GM10248 (cell line): ENCODE results near the gene CAPZB.

Source experiments
- CTCF ChIA-PET: fragments of 300-600 bp; sonication (Branson Sonifier 250); formaldehyde crosslinking; extraction: SDS; loops from one replicate; lab custom pipeline; 2021; ENCODE audit warnings: antibody characterized with exemption; lab: Yijun Ruan, JAX
- POLR2A ChIA-PET: fragments of 350-650 bp; sonication (Branson Sonifier 250); formaldehyde crosslinking; extraction: SDS; loops from one replicate; lab custom pipeline; 2020; ENCODE audit warnings: antibody characterized with exemption; lab: Yijun Ruan, JAX
- DNase-seq: peaks from one replicate; pipeline ENCODE4 v3.0.0; 2012; ENCODE audit errors: extremely low spot score
- TF ChIP-seq, protein P1 (sequence below): IDR thresholded peaks from 2 replicates; pipeline ENCODE4 v1.5.1; 2012; ENCODE audit warnings: mild to moderate bottlenecking, low read depth; ENCODE audit errors: extremely low read depth, missing control alignments, control extremely low read depth

Gene CAPZB

GRCh38 chr1:19400192-19400611 is 85.1 kb downstream of the CAPZB start:
- TF ChIP-seq, protein P1, sequence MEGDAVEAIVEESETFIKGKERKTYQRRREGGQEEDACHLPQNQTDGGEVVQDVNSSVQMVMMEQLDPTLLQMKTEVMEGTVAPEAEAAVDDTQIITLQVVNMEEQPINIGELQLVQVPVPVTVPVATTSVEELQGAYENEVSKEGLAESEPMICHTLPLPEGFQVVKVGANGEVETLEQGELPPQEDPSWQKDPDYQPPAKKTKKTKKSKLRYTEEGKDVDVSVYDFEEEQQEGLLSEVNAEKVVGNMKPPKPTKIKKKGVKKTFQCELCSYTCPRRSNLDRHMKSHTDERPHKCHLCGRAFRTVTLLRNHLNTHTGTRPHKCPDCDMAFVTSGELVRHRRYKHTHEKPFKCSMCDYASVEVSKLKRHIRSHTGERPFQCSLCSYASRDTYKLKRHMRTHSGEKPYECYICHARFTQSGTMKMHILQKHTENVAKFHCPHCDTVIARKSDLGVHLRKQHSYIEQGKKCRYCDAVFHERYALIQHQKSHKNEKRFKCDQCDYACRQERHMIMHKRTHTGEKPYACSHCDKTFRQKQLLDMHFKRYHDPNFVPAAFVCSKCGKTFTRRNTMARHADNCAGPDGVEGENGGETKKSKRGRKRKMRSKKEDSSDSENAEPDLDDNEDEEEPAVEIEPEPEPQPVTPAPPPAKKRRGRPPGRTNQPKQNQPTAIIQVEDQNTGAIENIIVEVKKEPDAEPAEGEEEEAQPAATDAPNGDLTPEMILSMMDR: no peak
- DNase-seq: no peak
- ChIA-PET POLR2A (no interaction called here), CTCF (interaction anchor here (1.2 to 4.0 kb wide), 4 partner anchors 8 to 315 kb away, joined by 3 to 27 read pairs (median 4); no protein-coding TSS in a partner anchor)

DNA sequence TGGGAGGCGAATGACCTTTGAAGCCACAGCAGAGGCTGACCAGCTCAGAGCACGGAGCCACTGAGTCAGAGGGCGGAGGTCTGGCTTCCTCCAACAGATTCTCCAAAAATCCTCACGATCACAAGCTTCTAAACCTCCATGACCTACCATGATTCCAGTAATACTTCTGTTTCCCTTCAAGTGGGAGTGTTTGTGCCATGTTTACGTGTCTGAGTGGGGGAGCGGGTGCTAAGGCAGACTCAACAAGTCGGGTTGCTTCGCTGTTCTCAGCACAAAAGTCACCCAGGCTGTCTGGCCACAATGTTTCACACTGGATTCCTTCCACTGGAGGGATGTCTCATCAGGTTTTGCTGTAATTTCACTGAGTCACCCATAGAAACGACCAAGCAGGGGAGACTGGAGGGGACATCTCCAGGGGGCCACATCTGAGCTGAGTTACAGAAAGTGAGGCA is 87.0 kb downstream of the CAPZB start:
- POLR2A ChIA-PET: no interaction called here
- no peak for DNase-seq
- TF ChIP-seq, protein P1: no peak
- CTCF ChIA-PET: interaction anchor here (0.8 kb wide), 1 partner anchor 184 kb away, joined by 3 read pairs; no protein-coding TSS in a partner anchor

DNA sequence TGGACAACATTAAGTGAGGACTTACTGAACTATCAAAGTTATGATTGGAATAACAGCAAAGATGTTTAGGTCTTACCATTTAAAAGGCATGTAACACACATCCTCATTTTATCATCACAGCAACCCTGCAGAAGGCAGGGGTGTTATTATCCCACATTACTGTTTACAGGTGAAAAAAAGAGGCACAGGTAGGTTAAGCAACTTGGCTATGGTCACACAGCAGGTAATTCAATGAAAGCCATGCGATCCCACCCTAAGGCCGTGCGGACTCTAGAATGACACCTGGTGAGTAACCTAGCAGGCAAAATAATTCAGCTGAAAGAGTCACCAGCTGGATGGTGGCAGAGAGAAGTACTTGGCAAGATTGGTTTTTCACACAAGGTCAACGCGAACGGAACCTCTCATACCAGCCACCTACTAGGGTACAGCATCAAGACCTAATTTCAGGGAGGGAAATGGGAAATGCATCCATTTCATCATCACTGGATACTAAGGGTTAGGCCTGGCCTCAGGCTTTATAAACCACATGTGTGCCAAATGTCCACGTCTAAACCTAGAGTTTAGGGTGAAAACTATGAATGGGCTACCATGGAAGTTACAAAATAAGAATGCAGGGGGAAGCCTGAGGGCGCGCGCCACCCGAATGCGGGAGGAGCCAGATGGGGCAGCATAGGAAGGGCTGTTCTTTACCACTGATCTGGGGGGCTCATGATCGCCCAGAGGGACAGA is 88.0 kb downstream of the CAPZB start:
- ChIA-PET CTCF (interaction anchor here (0.8 kb wide), 1 partner anchor 185 kb away, joined by 3 read pairs; no protein-coding TSS in a partner anchor), POLR2A (interaction anchor here (0.6 to 0.7 kb wide), 2 partner anchors 82 to 247 kb away, joined by 3 read pairs; partner anchors contain the start of gene NBL1)
- TF ChIP-seq, protein P1: no peak
- no peak for DNase-seq

GRCh38 chr1:19396280-19396679 is 89.1 kb downstream of the CAPZB start:
- TF ChIP-seq, protein P1: no peak
- ChIA-PET POLR2A (no interaction called here), CTCF (interaction anchor here (1.9 kb wide), 1 partner anchor 186 kb away, joined by 9 read pairs; no protein-coding TSS in a partner anchor)
- no peak for DNase-seq

- TF ChIP-seq, protein P1: no peak
- ChIA-PET POLR2A (no interaction called here), CTCF (interaction anchor here (1.9 kb wide), 1 partner anchor 186 kb away, joined by 9 read pairs; no protein-coding TSS in a partner anchor)
- no peak for DNase-seq
Measured at GRCh38 chr1:19395678-19396192, 89.6 kb downstream of the CAPZB start.

DNA sequence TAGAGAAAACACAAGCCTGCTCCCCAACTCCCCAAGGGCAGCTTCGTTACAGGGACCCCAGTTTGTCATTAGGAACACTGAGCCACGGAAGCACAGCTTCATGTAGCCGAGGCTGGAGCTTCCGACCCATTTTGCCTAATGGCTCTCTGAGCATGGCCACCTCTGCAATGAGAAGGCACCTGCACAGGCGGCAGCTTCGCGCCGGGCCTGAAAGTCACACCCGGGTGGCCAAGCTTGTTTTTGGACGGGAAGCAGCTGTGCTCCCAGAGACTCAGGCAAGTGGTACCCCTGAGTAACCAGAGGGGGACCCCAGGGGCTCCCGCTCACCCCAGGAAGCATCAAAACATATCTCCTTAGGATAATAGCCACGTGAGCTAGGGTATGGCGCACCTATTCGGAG is 92.3 kb downstream of the CAPZB start:
- no peak for DNase-seq

More for the DNA sequence above, 92.3 kb downstream of the CAPZB start:
- POLR2A ChIA-PET: no interaction called here
- TF ChIP-seq, protein P1: no peak
- CTCF ChIA-PET: interaction anchor here (0.8 to 3.7 kb wide), 13 partner anchors 9 to 312 kb away, joined by 3 to 46 read pairs (median 6); a partner anchor contains a TSS
